Hepatocyte (in vitro differentiated cells): Measurements from ENCODE around the gene PTPN5. TPM values are rescaled to one million over a fixed set of nuclear protein-coding genes. Genes with fewer than 3 reads are reported as not detected.

Experiments used
- DNase-seq: peaks from one replicate; pipeline ENCODE4 v3.0.0-alpha.2; 2016; ENCODE audit warnings: low spot score
- H2AFZ ChIP-seq: fragments of 200-600 bp; sonication (generic); 2 replicates; pipeline ENCODE4 v1.6.0; 2016; ENCODE audit warnings: antibody characterized with exemption, mild to moderate bottlenecking
- H3K27ac ChIP-seq: fragments of 200-600 bp; sonication (generic); 2 replicates; pipeline ENCODE4 v1.5.1; 2016; ENCODE audit warnings: mild to moderate bottlenecking
- H3K27me3 ChIP-seq: fragments of 200-600 bp; sonication (generic); 2 replicates; pipeline ENCODE4 v1.6.1; 2016
- H3K36me3 ChIP-seq: fragments of 200-600 bp; sonication (generic); replicated peaks from 2 replicates; pipeline ENCODE4 v1.5.1; 2016; ENCODE audit warnings: low read depth; ENCODE audit not compliant: insufficient read depth
- H3K4me1 ChIP-seq: fragments of 200-600 bp; sonication (generic); 2 replicates; pipeline ENCODE4 v1.5.1; 2016; ENCODE audit warnings: mild to moderate bottlenecking, moderate library complexity; ENCODE audit not compliant: insufficient read depth
- H3K4me2 ChIP-seq: fragments of 200-600 bp; sonication (generic); 2 replicates; pipeline ENCODE4 v1.6.0; 2016
- H3K4me3 ChIP-seq: fragments of 200-600 bp; sonication (generic); 2 replicates; pipeline ENCODE4 v1.5.1; 2016; ENCODE audit warnings: mild to moderate bottlenecking
- H3K79me2 ChIP-seq: fragments of 200-600 bp; sonication (generic); 2 replicates; pipeline ENCODE4 v1.6.0; 2017; ENCODE audit warnings: mild to moderate bottlenecking
- H3K9me2 ChIP-seq: fragments of 200-600 bp; sonication (generic); replicated peaks from 2 replicates; pipeline ENCODE4 v1.6.0; 2017; ENCODE audit warnings: mild to moderate bottlenecking; ENCODE audit not compliant: insufficient read depth
- H3K9me3 ChIP-seq: fragments of 200-600 bp; sonication (generic); 2 replicates; pipeline ENCODE4 v1.5.1; 2016; ENCODE audit warnings: low read depth, mild to moderate bottlenecking
- H4K20me1 ChIP-seq: fragments of 200-600 bp; sonication (generic); 2 replicates; pipeline ENCODE4 v1.6.0; 2016; ENCODE audit warnings: mild to moderate bottlenecking; ENCODE audit not compliant: insufficient read depth, poor library complexity, severe bottlenecking
- CTCF ChIP-seq: fragments of 200-600 bp; sonication (generic); IDR thresholded peaks from 2 replicates; pipeline ENCODE4 v1.5.1; 2016; ENCODE audit warnings: antibody characterized with exemption, mild to moderate bottlenecking; ENCODE audit not compliant: poor library complexity
- EZH2 ChIP-seq: fragments of 200-600 bp; sonication (generic); IDR thresholded peaks from 2 replicates; pipeline ENCODE4 v1.6.1; 2016; ENCODE audit warnings: antibody characterized with exemption, mild to moderate bottlenecking, borderline replicate concordance
- EZH2phosphoT487 ChIP-seq: fragments of 200-600 bp; sonication (generic); IDR thresholded peaks from one replicate; pipeline ENCODE4 v1.6.1; 2018; ENCODE audit warnings: antibody characterized with exemption, mild to moderate bottlenecking, low read depth, moderate library complexity; ENCODE audit not compliant: unreplicated experiment, severe bottlenecking
- WGBS: methylation state at CpG from one replicate; pipeline ENCODE4 v1.1.6; 2016; ENCODE audit warnings: low lambda C conversion rate; ENCODE audit errors: missing lambda C conversion rate; 5-methylcytosine and 5-hydroxymethylcytosine counted together
- polyA plus RNA-seq: library from polyadenylated mRNA; unstranded; fragments of >200 nt; fragmentation: Nextera tagmentation; extraction: Ambion mirVana; gene quantifications from 2 replicates; pipeline ENCODE4 v1.2.1, GENCODE V29; 2016
- total RNA-seq: library from RNA; depleted of rRNA; stranded (reverse); fragments of >200 nt; gene quantifications from 2 replicates; pipeline ENCODE4 v1.2.3, GENCODE V29; 2014

The PTPN5 gene
- total and polyA plus RNA-seq, 2 experiments from 2014 or later = 0.22 to 0.90 TPM

GRCh38 chr11:18733202-18733601 is 58.4 kb downstream of the PTPN5 start:
- H3K36me3 ChIP-seq = no peaks in the 10 kb centered on the region

GRCh38 chr11:18731949-18732821 is 59.4 kb downstream of the PTPN5 start:
- no peak overlapping the region for H3K4me3 ChIP-seq
- WGBS = 72% methylated on average over 11 of the region's 11 CpGs
- H4K20me1 ChIP-seq = no peaks in the 10 kb centered on the region
- TF ChIP-seq CTCF (peak; percentile 97), EZH2 (no peak)
- H3K79me2 ChIP-seq = no peaks in the 10 kb centered on the region
- H2AFZ ChIP-seq = no peak overlapping the region
- H3K36me3 ChIP-seq = no peaks in the 10 kb centered on the region
- no peaks in the 10 kb centered on the region for H3K27me3 ChIP-seq
- no peak overlapping the region for H3K27ac ChIP-seq
- no peaks in the 10 kb centered on the region for H3K9me3 ChIP-seq
- H3K9me2 ChIP-seq = no peaks in the 10 kb centered on the region
- peak; percentile 54 for DNase-seq
- no peak overlapping the region for H3K4me2 ChIP-seq
- H3K4me1 ChIP-seq = no peaks in the 10 kb centered on the region

More at GRCh38 chr11:18733202-18733601, 58.4 kb downstream of the PTPN5 start:
- H3K79me2 ChIP-seq = no peaks in the 10 kb centered on the region
- H3K4me3 ChIP-seq = no peak overlapping the region
- no peaks in the 10 kb centered on the region for H4K20me1 ChIP-seq
- TF ChIP-seq EZH2phosphoT487 (no peak), CTCF (no peak), EZH2 (no peak)
- no peaks in the 10 kb centered on the region for H3K9me3 ChIP-seq
- 96% methylated on average over 16 of the region's 16 CpGs for WGBS
- no peak overlapping the region for H3K4me2 ChIP-seq
- DNase-seq = no peak
- H3K9me2 ChIP-seq = no peaks in the 10 kb centered on the region
- no peaks in the 10 kb centered on the region for H3K4me1 ChIP-seq
- no peaks in the 10 kb centered on the region for H3K27me3 ChIP-seq
- no peak overlapping the region for H3K27ac ChIP-seq
- H2AFZ ChIP-seq = no peak overlapping the region

GRCh38 chr11:18731441-18731840 is 60.2 kb downstream of the PTPN5 start:
- no peak for DNase-seq

More at GRCh38 chr11:18731441-18731840, 60.2 kb downstream of the PTPN5 start:
- Histone ChIP-seq H3K4me2 (no peak overlapping the region), H3K9me3 (no peaks in the 10 kb centered on the region), H3K36me3 (no peaks in the 10 kb centered on the region), H3K79me2 (no peaks in the 10 kb centered on the region), H3K4me3 (no peak overlapping the region), H3K9me2 (no peaks in the 10 kb centered on the region), H3K4me1 (no peaks in the 10 kb centered on the region), H4K20me1 (no peaks in the 10 kb centered on the region), H3K27ac (no peak overlapping the region), H3K27me3 (no peaks in the 10 kb centered on the region), H2AFZ (no peak overlapping the region)
- TF ChIP-seq CTCF = no peak
- whole genome bisulfite sequencing = 89% methylated on average over 2 of the region's 2 CpGs
